ENCODE results near the gene DDX51. TPM values are rescaled to one million over a fixed set of nuclear protein-coding genes. Genes with fewer than 3 reads are reported as not detected.

Gene DDX51
- polyA plus RNA-seq, 1 experiment = 8.2 TPM

DNA sequence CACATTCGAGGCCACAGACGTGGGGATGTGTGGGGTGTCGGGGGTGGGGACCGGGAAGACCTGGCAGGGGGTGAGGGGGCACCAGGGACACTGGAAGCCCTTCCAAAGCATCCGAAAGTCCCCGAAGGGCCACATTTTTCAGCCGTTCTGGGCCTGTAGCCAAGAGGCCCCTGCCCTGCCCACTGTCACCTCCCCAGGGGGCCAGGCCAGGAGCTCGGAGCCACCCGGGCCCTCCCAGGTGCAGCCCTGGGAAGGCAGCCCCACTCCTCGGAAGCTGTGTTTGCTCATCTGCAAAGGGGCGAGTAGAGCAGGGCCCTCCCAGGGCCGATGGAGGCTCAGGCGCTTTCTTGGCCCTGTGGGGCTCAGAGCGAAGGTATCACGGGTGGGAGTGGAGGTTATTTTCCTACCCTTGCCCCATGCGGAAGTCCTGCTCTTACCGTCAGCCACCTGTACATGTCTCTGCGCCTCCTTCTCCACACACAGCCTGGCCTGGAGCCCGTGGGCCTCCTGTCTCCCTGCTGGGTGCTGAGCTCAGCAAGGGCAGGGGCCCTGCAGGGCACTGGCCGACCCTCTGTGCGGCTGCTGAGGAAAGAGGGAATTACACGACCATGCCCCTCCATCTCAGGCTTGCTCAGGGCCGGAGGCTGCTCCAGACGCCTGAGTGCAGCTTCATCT, 27.3 kb upstream of the DDX51 start:
- DNase-seq (ENCODE audit: low read depth) = no peak
- ChIA-PET CTCF (no interaction called here), POLR2A (no interaction called here)
- H3K27me3 ChIP-seq (ENCODE audit: control insufficient read depth, insufficient read depth, low read length) = peaks cover 18% of the 10 kb centered on the region
- TF ChIP-seq, protein P1, sequence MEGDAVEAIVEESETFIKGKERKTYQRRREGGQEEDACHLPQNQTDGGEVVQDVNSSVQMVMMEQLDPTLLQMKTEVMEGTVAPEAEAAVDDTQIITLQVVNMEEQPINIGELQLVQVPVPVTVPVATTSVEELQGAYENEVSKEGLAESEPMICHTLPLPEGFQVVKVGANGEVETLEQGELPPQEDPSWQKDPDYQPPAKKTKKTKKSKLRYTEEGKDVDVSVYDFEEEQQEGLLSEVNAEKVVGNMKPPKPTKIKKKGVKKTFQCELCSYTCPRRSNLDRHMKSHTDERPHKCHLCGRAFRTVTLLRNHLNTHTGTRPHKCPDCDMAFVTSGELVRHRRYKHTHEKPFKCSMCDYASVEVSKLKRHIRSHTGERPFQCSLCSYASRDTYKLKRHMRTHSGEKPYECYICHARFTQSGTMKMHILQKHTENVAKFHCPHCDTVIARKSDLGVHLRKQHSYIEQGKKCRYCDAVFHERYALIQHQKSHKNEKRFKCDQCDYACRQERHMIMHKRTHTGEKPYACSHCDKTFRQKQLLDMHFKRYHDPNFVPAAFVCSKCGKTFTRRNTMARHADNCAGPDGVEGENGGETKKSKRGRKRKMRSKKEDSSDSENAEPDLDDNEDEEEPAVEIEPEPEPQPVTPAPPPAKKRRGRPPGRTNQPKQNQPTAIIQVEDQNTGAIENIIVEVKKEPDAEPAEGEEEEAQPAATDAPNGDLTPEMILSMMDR (IDR thresholded peaks at IDR 0.05; ENCODE audit: insufficient read depth, low read depth, low read length) = no peak
- no peaks in the 10 kb centered on the region for H3K36me3 ChIP-seq (ENCODE audit: control insufficient read depth, insufficient read depth, low read length)
- H3K4me3 ChIP-seq (ENCODE audit: low read depth, low read length) = no peak overlapping the region

DNA sequence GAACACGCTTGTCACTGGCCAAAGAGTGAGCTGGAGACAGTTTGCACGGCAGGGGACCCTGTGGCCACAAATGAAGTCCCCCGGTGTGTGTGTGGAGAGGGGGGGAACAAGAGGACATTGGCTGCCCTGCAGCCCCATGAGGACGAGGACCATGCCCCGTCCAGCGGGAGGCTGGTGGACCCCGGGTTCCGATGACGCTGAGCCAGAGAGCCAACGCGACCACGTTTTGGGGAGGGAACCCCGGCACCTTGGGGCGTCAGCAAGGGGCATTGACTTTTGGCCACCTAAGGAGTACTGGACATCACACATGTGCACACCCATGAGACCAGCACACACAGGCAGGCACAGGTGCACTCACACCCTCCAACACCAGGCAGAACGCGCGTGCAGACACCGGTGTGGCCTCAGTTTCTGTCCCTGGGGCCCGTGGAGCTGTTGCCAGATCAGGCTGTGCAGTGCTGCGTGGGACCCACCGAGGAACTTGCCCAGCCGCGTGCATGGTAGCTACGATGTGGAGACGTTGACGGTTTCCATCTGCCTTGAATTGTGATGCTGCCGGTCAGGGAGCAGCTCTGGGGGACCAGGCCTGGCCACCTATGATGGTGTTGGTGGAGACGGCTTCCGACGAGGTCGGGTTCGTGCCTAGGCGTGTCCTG, 26.6 kb upstream of the DDX51 start:
- CTCF ChIA-PET = no interaction called here
- DNase-seq (ENCODE audit: low read depth) = no peak
- H3K27me3 ChIP-seq (ENCODE audit: control insufficient read depth, insufficient read depth, low read length) = peaks cover 16% of the 10 kb centered on the region

DNA sequence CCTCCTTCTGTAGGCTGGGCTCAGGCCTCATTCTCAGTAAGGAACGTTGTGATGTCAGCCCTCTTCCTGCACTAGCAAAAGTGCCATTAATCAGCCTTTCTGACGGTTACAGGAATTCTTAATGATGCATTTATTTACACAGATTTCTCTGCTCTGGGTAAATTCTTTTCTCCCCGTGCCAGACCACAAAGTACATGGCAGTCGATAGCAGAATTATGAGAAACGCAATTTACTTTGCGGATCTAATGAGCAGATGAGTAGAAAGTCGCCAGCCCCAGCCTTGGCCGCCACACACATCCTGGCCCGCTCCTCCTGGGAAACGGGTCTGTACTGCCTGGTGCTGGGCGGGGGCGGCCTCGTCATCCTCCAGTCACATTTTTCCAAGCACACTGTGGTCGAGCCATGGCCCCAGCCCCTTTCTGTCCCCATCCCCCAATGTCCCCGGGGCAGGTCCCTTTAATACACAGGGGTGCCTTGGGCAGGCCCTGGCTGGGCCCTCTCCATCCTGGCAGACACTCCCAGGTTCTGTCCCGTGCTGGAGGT, 26.0 kb upstream of the DDX51 start:
- H3K27me3 ChIP-seq (ENCODE audit: control insufficient read depth, insufficient read depth, low read length) = peaks cover 15% of the 10 kb centered on the region
- TF ChIP-seq, protein P1 (IDR thresholded peaks at IDR 0.05; ENCODE audit: insufficient read depth, low read depth, low read length) = no peak
- CTCF ChIA-PET = no interaction called here
- H3K4me3 ChIP-seq (ENCODE audit: low read depth, low read length) = no peak overlapping the region
- no peaks in the 10 kb centered on the region for H3K36me3 ChIP-seq (ENCODE audit: control insufficient read depth, insufficient read depth, low read length)
- POLR2A ChIA-PET = no interaction called here
- peak; percentile 11 for DNase-seq (ENCODE audit: low read depth)

More for the DNA sequence above, 26.6 kb upstream of the DDX51 start:
- Histone ChIP-seq H3K4me3 (ENCODE audit: low read depth, low read length) (no peak overlapping the region), H3K36me3 (ENCODE audit: control insufficient read depth, insufficient read depth, low read length) (no peaks in the 10 kb centered on the region)
- POLR2A ChIA-PET = no interaction called here
- TF ChIP-seq, protein P1 (IDR thresholded peaks at IDR 0.05; ENCODE audit: insufficient read depth, low read depth, low read length) = no peak

DNA sequence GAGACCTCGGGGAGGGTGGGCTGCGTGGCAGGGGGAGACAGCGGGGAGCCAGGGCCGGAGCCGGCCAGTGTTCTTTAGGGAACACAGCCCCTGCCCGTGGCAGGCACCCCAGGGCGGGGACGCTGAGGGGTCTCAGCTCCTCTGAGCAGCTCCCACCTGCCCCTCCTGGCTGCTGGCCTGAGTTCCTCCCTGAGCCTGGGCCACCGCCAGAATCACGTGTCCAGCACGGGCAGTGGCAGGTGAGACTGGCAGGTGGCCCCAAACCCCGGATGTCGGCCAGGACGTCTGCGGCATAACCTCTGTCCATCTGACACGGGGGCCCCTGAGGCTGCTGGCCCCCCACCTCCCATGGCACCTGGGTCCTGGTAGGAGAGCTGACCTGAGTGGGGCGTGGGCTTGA, 25.3 kb upstream of the DDX51 start:
- ChIA-PET POLR2A (no interaction called here), CTCF (no interaction called here)
- no peak for DNase-seq (ENCODE audit: low read depth)
- TF ChIP-seq, protein P1 (IDR thresholded peaks at IDR 0.05; ENCODE audit: insufficient read depth, low read depth, low read length) = no peak
- peaks cover 10% of the 10 kb centered on the region for H3K27me3 ChIP-seq (ENCODE audit: control insufficient read depth, insufficient read depth, low read length)
- H3K4me3 ChIP-seq (ENCODE audit: low read depth, low read length) = no peak overlapping the region
- no peaks in the 10 kb centered on the region for H3K36me3 ChIP-seq (ENCODE audit: control insufficient read depth, insufficient read depth, low read length)

DNA sequence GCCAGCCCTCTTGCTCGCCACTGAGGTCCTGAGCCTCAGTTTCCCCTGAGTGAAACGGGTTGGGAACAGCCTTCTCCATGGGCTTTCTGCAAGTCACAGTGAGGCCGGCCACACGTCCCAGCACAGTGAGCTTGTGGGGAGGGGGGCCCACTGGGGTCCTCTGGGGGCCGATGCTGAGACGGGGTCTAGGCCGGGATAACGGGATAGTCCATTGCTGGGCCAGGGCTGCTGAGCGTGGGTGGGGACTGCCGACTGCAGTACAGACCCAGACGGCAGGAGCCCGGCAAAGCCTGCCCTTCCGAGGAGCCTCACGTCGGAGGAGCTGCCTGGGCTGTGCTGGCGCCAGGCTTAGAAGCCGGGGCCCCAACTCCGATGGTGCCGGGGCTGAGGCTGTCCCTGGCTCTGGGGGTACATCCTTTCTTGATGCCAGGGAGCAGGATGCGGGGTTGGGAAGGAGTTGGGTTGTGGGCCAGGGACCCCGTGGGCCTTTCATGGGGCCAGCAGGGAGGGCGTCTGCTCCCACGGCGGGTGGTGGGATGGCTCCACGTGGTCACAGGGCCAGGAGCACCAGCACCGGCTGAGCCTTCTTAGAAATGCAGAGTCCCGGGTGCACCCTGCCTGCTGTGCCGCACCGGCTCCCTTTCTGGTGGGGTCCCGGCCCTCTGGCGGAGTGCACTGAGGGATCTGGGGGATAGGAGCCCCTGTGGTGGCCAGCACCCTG, 24.4 kb upstream of the DDX51 start:
- Histone ChIP-seq H3K36me3 (ENCODE audit: control insufficient read depth, insufficient read depth, low read length) (no peaks in the 10 kb centered on the region), H3K4me3 (ENCODE audit: low read depth, low read length) (no peak overlapping the region), H3K27me3 (ENCODE audit: control insufficient read depth, insufficient read depth, low read length) (peaks cover 14% of the 10 kb centered on the region)
- TF ChIP-seq, protein P1 (IDR thresholded peaks at IDR 0.05; ENCODE audit: insufficient read depth, low read depth, low read length) = no peak
- ChIA-PET POLR2A (no interaction called here), CTCF (interaction anchor here (0.7 kb wide), 1 partner anchor 11 kb away, joined by 3 read pairs; no protein-coding TSS in a partner anchor)
- DNase-seq (ENCODE audit: low read depth) = no peak
